Measurements from ENCODE around the gene SLC66A3.

The SLC66A3 gene

DNA sequence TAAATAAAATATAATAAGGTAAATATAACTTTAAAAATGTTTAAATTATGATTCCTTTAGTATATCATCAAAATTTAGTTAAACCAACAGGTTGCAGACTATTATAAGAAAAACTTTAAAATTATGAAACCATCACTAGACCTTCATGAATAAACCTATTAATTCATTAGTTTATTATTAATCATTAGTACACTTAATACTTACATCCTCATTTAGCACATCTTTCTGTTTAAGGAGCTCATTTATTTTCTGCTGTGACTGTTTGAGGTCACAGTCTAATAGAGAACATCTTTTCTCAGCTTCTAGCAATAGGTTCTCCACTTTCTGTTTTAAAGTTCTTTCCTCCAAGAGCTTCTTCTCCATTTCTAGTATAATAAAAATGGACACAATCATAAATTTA lies 52.8 kb downstream of the SLC66A3 start:
- DNase-seq (ENCODE audit: low read depth in 2 of 3, low spot score in 1 of 3): no peak

GRCh38 chr2:11212645-11213044 lies 57.4 kb downstream of the SLC66A3 start:
- no peak for DNase-seq (ENCODE audit: low read depth in 2 of 3, low spot score in 1 of 3)

DNA sequence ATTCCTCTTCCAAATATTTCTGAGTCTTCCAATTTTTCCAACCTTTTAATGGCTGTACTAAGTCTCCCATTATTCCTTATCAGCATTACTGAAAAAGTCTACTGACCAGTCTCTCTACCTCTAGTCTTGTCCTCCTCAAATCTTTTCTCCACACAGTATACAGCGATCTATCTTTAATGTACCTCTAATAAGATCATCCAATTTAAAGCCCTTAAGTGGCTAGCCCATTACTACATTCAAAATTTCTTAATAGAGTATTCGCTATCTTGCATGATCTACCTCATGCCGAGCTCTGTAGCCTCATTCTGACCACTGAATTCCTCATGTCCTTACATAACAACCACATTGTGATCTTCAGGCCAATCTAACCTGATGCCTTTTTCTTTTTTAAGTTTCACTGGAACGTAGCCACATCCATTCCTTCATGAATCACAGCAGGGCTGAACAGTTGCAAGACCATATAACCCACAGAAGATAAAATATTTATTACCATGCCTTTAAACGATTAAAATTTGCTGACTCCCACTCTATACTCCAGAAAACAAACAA lies 57.9 kb downstream of the SLC66A3 start:
- DNase-seq (ENCODE audit: low read depth in 2 of 3, low spot score in 1 of 3): no peak

- DNase-seq (ENCODE audit: low read depth in 2 of 3, low spot score in 1 of 3): no peak
Observed at GRCh38 chr2:11213975-11214374, 58.7 kb downstream of the SLC66A3 start.

GRCh38 chr2:11214770-11215169 lies 59.5 kb downstream of the SLC66A3 start:
- DNase-seq (ENCODE audit: low read depth in 2 of 3, low spot score in 1 of 3): no peak

DNA sequence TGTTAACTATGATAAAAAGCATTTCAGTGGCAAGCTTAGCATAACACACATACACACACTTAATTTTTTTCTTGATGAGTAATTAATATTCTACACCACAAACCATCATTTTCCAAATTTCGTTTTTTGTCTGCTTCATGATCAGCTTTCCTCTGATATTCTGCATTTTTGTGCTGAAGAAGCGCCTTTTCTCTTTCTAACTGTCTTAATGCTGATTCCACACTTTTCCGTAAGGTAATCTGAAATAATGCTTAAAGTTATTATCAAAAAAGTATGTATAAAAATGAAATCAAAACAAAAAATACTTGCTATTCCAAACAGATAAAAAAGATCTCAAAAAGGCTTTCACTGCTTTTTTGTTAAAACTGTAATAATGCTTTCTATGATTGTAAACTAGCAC lies 60.1 kb downstream of the SLC66A3 start:
- DNase-seq (ENCODE audit: low read depth in 2 of 3, low spot score in 1 of 3): no peak

DNA sequence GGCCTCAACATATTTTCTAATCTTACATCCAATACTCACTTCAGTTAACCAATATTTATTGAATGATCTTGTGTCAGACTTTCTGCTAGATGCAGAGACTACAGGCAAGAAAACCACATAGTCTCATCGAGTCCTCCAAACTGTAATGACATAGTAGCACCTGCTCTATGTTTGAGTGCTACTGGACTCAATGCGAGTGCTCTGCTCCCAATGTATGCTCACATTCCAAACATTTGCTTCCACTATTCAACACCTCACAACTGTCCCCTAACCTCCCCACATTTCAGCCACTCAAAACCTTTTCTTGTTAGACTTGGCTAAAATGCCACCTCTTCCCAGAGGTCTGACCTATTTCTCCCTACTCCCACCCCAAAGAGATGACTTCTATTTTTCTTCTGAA lies 65.2 kb downstream of the SLC66A3 start:
- no peak for DNase-seq (ENCODE audit: low read depth in 2 of 3, low spot score in 1 of 3)

- DNase-seq (ENCODE audit: low read depth in 2 of 3, low spot score in 1 of 3): no peak
Observed at GRCh38 chr2:11222845-11223244, 67.6 kb downstream of the SLC66A3 start.

GRCh38 chr2:11224887-11225286 lies 69.6 kb downstream of the SLC66A3 start:
- DNase-seq (ENCODE audit: low read depth in 2 of 3, low spot score in 1 of 3): no peak

DNA sequence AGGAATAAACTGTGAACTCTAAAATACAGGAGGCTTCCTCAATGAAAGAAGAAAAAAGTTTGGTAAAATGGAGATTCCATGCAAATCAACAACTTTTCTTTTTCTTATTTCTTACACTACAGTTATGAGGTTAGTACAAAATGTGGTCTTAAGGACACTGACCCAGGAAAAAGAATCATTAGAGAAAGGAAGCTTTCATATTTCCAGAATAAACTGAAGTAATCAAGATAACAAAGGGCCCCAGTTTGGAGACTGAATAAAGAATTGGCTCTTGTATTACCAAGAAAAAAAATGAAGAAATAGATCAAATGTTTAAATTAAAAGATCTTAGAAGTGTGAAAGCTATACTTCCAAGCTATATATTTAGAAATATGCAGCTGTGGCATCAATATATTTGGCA lies 72.3 kb downstream of the SLC66A3 start:
- DNase-seq (ENCODE audit: low read depth in 2 of 3, low spot score in 1 of 3): no peak
